WTC11 (cell line): ENCODE results near the gene ELAPOR1.

Source experiments
- AFF4 ChIP-seq: sonication (generic); formaldehyde crosslinking; IDR thresholded peaks from 2 replicates; pipeline ENCODE4 v1.8.1; 2023; ENCODE audit warnings: mild to moderate bottlenecking, missing genetic modification reagents, borderline replicate concordance
- ATF3 ChIP-seq: sonication (generic); formaldehyde crosslinking; conservative IDR thresholded peaks from 2 replicates; pipeline ENCODE4 v1.8.1; 2022; ENCODE audit warnings: mild to moderate bottlenecking, missing genetic modification reagents
- CREM ChIP-seq: sonication (generic); formaldehyde crosslinking; IDR thresholded peaks from 2 replicates; pipeline ENCODE4 v1.8.1; 2022; ENCODE audit warnings: mild to moderate bottlenecking, missing genetic modification reagents, moderate library complexity
- CTCF ChIP-seq: fragments of 200-600 bp; IDR thresholded peaks from 2 replicates; pipeline ENCODE4 v1.8.0; 2022; ENCODE audit warnings: antibody characterized with exemption
- E2F4 ChIP-seq: sonication (generic); formaldehyde crosslinking; IDR thresholded peaks from 2 replicates; pipeline ENCODE4 v1.8.1; 2022; ENCODE audit warnings: low read depth, mild to moderate bottlenecking, moderate library complexity, missing genetic modification reagents, borderline replicate concordance
- FOXP1 ChIP-seq: sonication (generic); formaldehyde crosslinking; IDR thresholded peaks from 2 replicates; pipeline ENCODE4 v1.8.0; 2022; ENCODE audit warnings: missing genetic modification reagents, mild to moderate bottlenecking, moderate library complexity, borderline replicate concordance
- JUN ChIP-seq: sonication (generic); formaldehyde crosslinking; IDR thresholded peaks from 2 replicates; pipeline ENCODE4 v1.8.0; 2023; ENCODE audit warnings: mild to moderate bottlenecking, missing genetic modification reagents
- NR2C2 ChIP-seq: sonication (generic); formaldehyde crosslinking; IDR thresholded peaks from 2 replicates; pipeline ENCODE4 v1.8.0; 2022; ENCODE audit warnings: mild to moderate bottlenecking, missing genetic modification reagents
- SP1 ChIP-seq: sonication (generic); formaldehyde crosslinking; conservative IDR thresholded peaks from 2 replicates; pipeline ENCODE4 v1.8.1; 2022; ENCODE audit warnings: missing genetic modification reagents
- STAT6 ChIP-seq: sonication (generic); formaldehyde crosslinking; conservative IDR thresholded peaks from 2 replicates; pipeline ENCODE4 v1.8.1; 2023; ENCODE audit warnings: mild to moderate bottlenecking, low read depth, missing genetic modification reagents, moderate library complexity
- TEAD1 ChIP-seq: sonication (generic); formaldehyde crosslinking; IDR thresholded peaks from 2 replicates; pipeline ENCODE4 v1.8.0; 2022; ENCODE audit warnings: mild to moderate bottlenecking, missing genetic modification reagents
- TEAD4 ChIP-seq: sonication (generic); formaldehyde crosslinking; IDR thresholded peaks from 2 replicates; pipeline ENCODE4 v1.8.0; 2022; ENCODE audit warnings: mild to moderate bottlenecking, missing genetic modification reagents
- ZNF232 ChIP-seq: sonication (generic); formaldehyde crosslinking; IDR thresholded peaks from 2 replicates; pipeline ENCODE4 v1.8.0; 2022; ENCODE audit warnings: mild to moderate bottlenecking, missing genetic modification reagents

- TF ChIP-seq AFF4 (CRISPR knock-in tag) (no peak), CTCF (no peak), SP1 (CRISPR knock-in tag) (no peak), CREM (CRISPR knock-in tag) (no peak), JUN (CRISPR knock-in tag) (no peak), STAT6 (CRISPR knock-in tag) (no peak), ZNF232 (CRISPR knock-in tag) (no peak), ATF3 (CRISPR knock-in tag) (no peak), FOXP1 (CRISPR knock-in tag) (no peak), TEAD4 (CRISPR knock-in tag) (no peak), TEAD1 (CRISPR knock-in tag) (no peak), NR2C2 (CRISPR knock-in tag) (no peak), E2F4 (CRISPR knock-in tag) (no peak)
Measured at GRCh38 chr1:109111386-109112055, 2.4 kb upstream of the ELAPOR1 start.
